Loucy (cell line): Measurements from ENCODE around the gene ZBTB20.

Source experiments
- H2AFZ ChIP-seq: fragments of 200-600 bp; sonication (generic); 2 replicates; pipeline ENCODE4 v1.6.0; 2016; ENCODE audit warnings: antibody characterized with exemption, mild to moderate bottlenecking, low read length, moderate library complexity
- H3F3A ChIP-seq: fragments of 200-600 bp; 2 replicates; pipeline ENCODE4 v1.6.0; 2016; ENCODE audit warnings: antibody characterized with exemption, low read depth, mild to moderate bottlenecking
- H3K27me3 ChIP-seq: fragments of 200-600 bp; sonication (generic); 2 replicates; pipeline ENCODE4 v1.6.1; 2014; ENCODE audit warnings: low read length, mild to moderate bottlenecking; ENCODE audit not compliant: insufficient read depth, poor library complexity, severe bottlenecking
- H3K36me3 ChIP-seq: fragments of 200-600 bp; sonication (generic); 2 replicates; pipeline ENCODE4 v1.6.1; 2016; ENCODE audit warnings: low read length; ENCODE audit not compliant: insufficient read depth
- H3K4me1 ChIP-seq: fragments of 200-600 bp; sonication (generic); 2 replicates; pipeline ENCODE4 v1.5.1; 2014; ENCODE audit warnings: low read length, mild to moderate bottlenecking; ENCODE audit not compliant: insufficient read depth, poor library complexity, severe bottlenecking
- H3K4me2 ChIP-seq: fragments of 200-600 bp; sonication (generic); 2 replicates; pipeline ENCODE4 v1.6.0; 2014; ENCODE audit warnings: antibody characterized with exemption, low read length, low read depth, mild to moderate bottlenecking; ENCODE audit not compliant: poor library complexity, severe bottlenecking
- H3K4me3 ChIP-seq: fragments of 200-600 bp; sonication (generic); 2 replicates; pipeline ENCODE4 v1.5.1; 2014; ENCODE audit warnings: low read length, mild to moderate bottlenecking, mixed read lengths; ENCODE audit not compliant: poor library complexity, severe bottlenecking
- H3K79me2 ChIP-seq: fragments of 200-600 bp; sonication (generic); 2 replicates; pipeline ENCODE4 v1.6.1; 2014; ENCODE audit warnings: low read length; ENCODE audit not compliant: insufficient read depth
- H3K9ac ChIP-seq: fragments of 200-600 bp; sonication (generic); 2 replicates; pipeline ENCODE4 v1.6.0; 2014; ENCODE audit warnings: mild to moderate bottlenecking, low read depth, low read length, moderate library complexity; ENCODE audit not compliant: poor library complexity, severe bottlenecking
- H3K9me2 ChIP-seq: fragments of 200-600 bp; sonication (generic); replicated peaks from 2 replicates; pipeline ENCODE4 v1.6.1; 2016; ENCODE audit warnings: low read depth, low read length, mixed read lengths
- H3K9me3 ChIP-seq: fragments of 200-600 bp; sonication (generic); 2 replicates; pipeline ENCODE4 v1.6.1; 2014; ENCODE audit warnings: mild to moderate bottlenecking, antibody characterized with exemption, low read length, low read depth; ENCODE audit not compliant: insufficient read depth
- H4K20me1 ChIP-seq: fragments of 200-600 bp; sonication (generic); 2 replicates; pipeline ENCODE4 v1.6.0; 2014; ENCODE audit warnings: antibody characterized with exemption, low read length, mild to moderate bottlenecking; ENCODE audit not compliant: insufficient read depth, poor library complexity, severe bottlenecking
- CTCF ChIP-seq: fragments of 200-600 bp; sonication (generic); conservative IDR thresholded peaks from 2 replicates; pipeline ENCODE4 v1.5.1; 2014; ENCODE audit warnings: mild to moderate bottlenecking, antibody characterized with exemption, low read length
- EZH2phosphoT487 ChIP-seq: fragments of 200-600 bp; IDR thresholded peaks from 2 replicates; pipeline ENCODE4 v1.6.1; 2018; ENCODE audit warnings: antibody characterized with exemption, mild to moderate bottlenecking, moderate library complexity, borderline replicate concordance

The ZBTB20 gene

GRCh38 chr3:114998971-114999579 lies 148.0 kb downstream of the ZBTB20 start:
- H3K9me2 ChIP-seq, result no peaks in the 10 kb centered on the region
- no peaks in the 10 kb centered on the region for H3K27me3 ChIP-seq
- no peaks in the 10 kb centered on the region for H3F3A ChIP-seq
- peaks cover 12% of the 10 kb centered on the region for H3K4me1 ChIP-seq
- H3K4me2 ChIP-seq, result no peak overlapping the region
- H4K20me1 ChIP-seq, result no peaks in the 10 kb centered on the region
- no peaks in the 10 kb centered on the region for H3K36me3 ChIP-seq
- no peak overlapping the region for H2AFZ ChIP-seq
- TF ChIP-seq EZH2phosphoT487 (no peak), CTCF (no peak)
- no peak overlapping the region for H3K9ac ChIP-seq
- H3K4me3 ChIP-seq, result no peak overlapping the region
- no peaks in the 10 kb centered on the region for H3K9me3 ChIP-seq
- H3K79me2 ChIP-seq, result no peaks in the 10 kb centered on the region

- H3K9me2 ChIP-seq, result no peaks in the 10 kb centered on the region
- H3K4me3 ChIP-seq, result no peak overlapping the region
- H3K36me3 ChIP-seq, result no peaks in the 10 kb centered on the region
- H3F3A ChIP-seq, result no peaks in the 10 kb centered on the region
- H3K4me1 ChIP-seq, result peaks cover 12% of the 10 kb centered on the region
- H3K9ac ChIP-seq, result no peak overlapping the region
- H4K20me1 ChIP-seq, result no peaks in the 10 kb centered on the region
- no peak overlapping the region for H3K4me2 ChIP-seq
- no peaks in the 10 kb centered on the region for H3K27me3 ChIP-seq
- TF ChIP-seq EZH2phosphoT487 (no peak), CTCF (no peak)
- H3K79me2 ChIP-seq, result no peaks in the 10 kb centered on the region
- no peak overlapping the region for H2AFZ ChIP-seq
- no peaks in the 10 kb centered on the region for H3K9me3 ChIP-seq
Measured at GRCh38 chr3:114994554-114995341, 152.3 kb downstream of the ZBTB20 start.

GRCh38 chr3:114985776-114986175 lies 161.3 kb downstream of the ZBTB20 start:
- H3K9me2 ChIP-seq, result no peaks in the 10 kb centered on the region
- TF ChIP-seq EZH2phosphoT487 (no peak), CTCF (no peak)
- H3K27me3 ChIP-seq, result no peaks in the 10 kb centered on the region
- no peak overlapping the region for H3K4me2 ChIP-seq
- H3K4me1 ChIP-seq, result no peaks in the 10 kb centered on the region
- no peak overlapping the region for H3K4me3 ChIP-seq
- no peaks in the 10 kb centered on the region for H3K79me2 ChIP-seq
- H3K36me3 ChIP-seq, result no peaks in the 10 kb centered on the region
- H2AFZ ChIP-seq, result no peak overlapping the region
- no peak overlapping the region for H3K9ac ChIP-seq
- H3K9me3 ChIP-seq, result no peaks in the 10 kb centered on the region
- H3F3A ChIP-seq, result no peaks in the 10 kb centered on the region
- no peaks in the 10 kb centered on the region for H4K20me1 ChIP-seq
